HFF-Myc (cell line): ENCODE results near the gene COL11A1.
A peak's percentile ranks its signal among the peaks of the same experiment; 100 is the strongest.

Source experiments
- DNase-seq: peaks from one replicate; pipeline ENCODE4 v3.0.0-alpha.2; 2011; ENCODE audit warnings: low read depth; ENCODE audit errors: extremely low read depth
- H3K4me3 ChIP-seq: replicated peaks from 2 replicates; pipeline ENCODE4 v1.5.1; 2011; ENCODE audit warnings: low read depth, mild to moderate bottlenecking, control low read depth, low read length
- TF ChIP-seq, protein P1 (sequence below): IDR thresholded peaks from 2 replicates; pipeline ENCODE4 v1.5.1; 2012; ENCODE audit warnings: mild to moderate bottlenecking, low read depth, low read length, control low read depth; ENCODE audit errors: missing control alignments

COL11A1 gene

DNA sequence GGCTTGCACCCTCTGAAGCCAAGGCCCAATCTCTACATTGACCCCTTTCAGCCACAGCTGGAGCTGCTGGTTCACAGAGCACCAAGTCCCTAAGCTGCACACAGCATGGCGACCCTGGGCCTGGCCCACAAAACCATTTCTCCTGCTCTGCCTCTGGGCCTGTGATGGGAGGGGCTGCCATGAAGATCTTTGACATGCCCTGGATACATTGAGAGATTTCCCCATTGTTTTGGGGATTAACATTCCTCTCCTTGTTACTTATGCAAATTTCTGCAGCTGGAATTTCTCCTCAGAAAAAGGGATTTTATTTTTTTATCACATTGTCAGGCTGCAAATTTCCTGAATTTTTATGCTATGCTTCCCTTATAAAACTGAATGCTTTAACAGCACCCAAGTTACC, 235.8 kb downstream of the COL11A1 start:
- no peak overlapping the region for H3K4me3 ChIP-seq
- DNase-seq = no peak
- TF ChIP-seq, protein P1, sequence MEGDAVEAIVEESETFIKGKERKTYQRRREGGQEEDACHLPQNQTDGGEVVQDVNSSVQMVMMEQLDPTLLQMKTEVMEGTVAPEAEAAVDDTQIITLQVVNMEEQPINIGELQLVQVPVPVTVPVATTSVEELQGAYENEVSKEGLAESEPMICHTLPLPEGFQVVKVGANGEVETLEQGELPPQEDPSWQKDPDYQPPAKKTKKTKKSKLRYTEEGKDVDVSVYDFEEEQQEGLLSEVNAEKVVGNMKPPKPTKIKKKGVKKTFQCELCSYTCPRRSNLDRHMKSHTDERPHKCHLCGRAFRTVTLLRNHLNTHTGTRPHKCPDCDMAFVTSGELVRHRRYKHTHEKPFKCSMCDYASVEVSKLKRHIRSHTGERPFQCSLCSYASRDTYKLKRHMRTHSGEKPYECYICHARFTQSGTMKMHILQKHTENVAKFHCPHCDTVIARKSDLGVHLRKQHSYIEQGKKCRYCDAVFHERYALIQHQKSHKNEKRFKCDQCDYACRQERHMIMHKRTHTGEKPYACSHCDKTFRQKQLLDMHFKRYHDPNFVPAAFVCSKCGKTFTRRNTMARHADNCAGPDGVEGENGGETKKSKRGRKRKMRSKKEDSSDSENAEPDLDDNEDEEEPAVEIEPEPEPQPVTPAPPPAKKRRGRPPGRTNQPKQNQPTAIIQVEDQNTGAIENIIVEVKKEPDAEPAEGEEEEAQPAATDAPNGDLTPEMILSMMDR = no peak

DNA sequence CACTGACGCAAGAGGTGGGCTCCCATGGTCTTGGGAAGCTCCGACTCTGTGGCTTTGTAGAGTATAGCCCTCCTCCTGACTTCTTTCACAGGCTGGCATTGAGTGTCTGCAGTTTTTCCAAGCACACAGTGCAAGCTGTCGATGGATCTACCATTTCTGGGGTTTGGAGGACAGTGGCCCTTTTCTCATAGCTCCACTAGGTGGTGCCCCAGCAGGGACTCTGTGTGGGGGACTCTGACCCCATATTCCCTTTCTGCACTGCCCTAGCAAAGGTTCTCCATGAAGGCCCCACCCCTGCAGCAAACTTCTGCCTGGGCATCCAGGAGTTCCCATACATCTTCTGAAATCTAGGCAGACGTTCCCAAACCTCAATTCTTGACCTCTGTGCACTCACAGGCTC, 236.2 kb downstream of the COL11A1 start:
- no peak overlapping the region for H3K4me3 ChIP-seq
- TF ChIP-seq, protein P1 = no peak
- no peak for DNase-seq

DNA sequence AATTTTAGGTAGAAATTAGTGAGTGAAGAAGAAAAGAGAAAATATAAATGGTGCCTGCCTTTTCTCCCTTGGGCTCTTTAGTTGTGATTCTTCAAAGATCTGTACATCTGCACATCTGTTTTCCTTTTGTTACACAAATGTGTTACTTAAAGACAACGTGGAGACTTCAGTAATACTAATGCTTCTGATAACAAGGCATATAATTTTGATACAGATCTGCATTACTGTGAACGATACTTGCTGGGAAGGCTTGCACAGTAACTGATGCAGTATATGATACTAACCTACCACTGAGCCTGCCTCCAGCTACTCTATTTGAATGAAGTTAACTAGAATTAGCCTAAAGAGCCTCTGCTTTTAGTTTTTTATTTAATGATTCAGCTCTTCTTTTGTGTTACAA, 244.6 kb downstream of the COL11A1 start:
- H3K4me3 ChIP-seq = no peak overlapping the region
- DNase-seq = no peak
- TF ChIP-seq, protein P1 = no peak

DNA sequence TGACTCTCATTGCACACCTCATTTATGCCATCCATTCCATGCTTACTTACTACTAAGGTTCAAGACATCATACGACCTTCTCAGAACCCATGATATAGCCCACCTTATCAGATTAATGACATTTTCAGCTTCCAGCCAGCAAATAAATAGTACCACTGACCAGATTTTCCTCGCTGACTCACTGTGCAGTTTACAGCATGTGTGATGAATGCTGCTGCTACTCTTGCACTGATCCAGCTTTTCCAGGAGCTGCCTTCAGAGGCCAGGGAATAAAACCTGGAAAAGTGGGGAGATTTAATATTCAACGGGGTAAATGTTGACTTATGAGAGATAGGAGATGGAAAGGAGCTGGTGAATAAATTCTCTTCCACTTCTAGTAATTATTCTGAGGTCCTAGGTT, 247.1 kb downstream of the COL11A1 start:
- TF ChIP-seq, protein P1 = no peak
- no peak overlapping the region for H3K4me3 ChIP-seq
- no peak for DNase-seq

DNA sequence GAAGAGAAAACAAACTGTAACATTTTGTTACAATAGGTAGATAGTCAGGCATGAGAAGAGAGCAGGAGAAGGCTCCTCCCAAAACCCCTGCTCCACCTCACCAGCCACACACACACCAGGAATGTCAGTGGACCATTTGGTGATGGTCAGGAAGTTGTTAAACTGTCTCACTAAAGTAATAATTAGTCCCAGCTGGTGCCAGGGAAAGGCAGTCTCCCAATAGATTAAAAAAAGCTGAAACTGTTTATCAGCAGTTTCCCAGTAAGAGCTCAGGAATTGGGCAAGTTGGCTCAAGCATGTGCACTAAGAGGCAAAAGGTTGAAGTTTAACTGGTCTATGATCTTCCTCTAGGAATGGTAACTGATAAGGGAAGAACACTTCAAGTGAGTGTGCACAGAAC, 249.6 kb downstream of the COL11A1 start:
- DNase-seq = peak; percentile 85
- TF ChIP-seq, protein P1 = no peak
- no peak overlapping the region for H3K4me3 ChIP-seq

DNA sequence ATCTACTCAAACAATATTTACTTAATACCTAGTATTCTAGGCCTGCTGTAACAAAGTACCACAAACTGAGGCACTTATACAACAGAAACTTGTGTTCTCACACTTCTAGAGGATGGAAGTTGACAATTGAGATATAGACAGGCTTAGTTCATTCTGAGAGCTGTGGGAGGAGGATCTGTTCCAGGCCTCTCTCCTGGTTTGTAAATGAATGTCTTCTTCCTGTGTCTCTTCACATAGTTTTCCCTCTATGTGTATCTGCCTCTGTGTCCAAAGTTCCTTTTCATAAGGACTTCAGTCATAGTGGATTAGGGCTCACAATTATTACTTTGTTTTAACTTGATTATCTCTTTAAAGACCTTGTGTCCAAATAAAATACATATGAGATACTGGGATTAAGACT, 251.1 kb downstream of the COL11A1 start:
- DNase-seq = no peak
- TF ChIP-seq, protein P1 = no peak
- no peak overlapping the region for H3K4me3 ChIP-seq

DNA sequence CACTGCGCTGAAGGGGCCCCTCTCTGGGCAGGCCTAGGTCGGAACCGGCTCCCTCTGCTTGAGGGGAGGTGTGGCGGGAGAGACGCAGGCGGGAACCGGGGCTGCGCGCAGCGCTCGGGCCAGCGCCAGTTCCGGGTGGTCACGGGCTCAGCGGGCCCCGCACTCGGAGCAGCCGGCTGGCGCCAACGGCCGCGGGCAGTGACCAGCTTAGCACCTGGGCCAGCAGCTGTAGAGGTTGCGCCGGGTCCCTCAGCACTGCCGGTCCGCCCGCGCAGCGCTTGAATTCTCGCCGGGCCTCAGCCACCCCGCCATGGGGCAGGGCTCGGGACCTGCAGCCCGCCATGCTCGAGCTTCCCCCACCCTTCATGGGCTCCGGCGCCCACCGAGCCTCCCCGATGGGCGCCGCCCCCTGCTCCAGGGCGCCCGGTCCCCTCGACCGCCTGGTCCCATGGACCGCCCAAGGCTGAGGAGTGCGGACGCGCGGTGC, 254.6 kb downstream of the COL11A1 start:
- no peak overlapping the region for H3K4me3 ChIP-seq
- TF ChIP-seq, protein P1 = no peak
- DNase-seq = no peak
